NCI-H69 (cell line): ENCODE data around the gene DCTPP1.
A peak's percentile ranks its signal among the peaks of the same experiment; 100 is the strongest.

Experiments
- DNase-seq: peaks from one replicate; lab custom pipeline; 2025; lab: John Stamatoyannopoulos, UW

The DCTPP1 gene

DNA sequence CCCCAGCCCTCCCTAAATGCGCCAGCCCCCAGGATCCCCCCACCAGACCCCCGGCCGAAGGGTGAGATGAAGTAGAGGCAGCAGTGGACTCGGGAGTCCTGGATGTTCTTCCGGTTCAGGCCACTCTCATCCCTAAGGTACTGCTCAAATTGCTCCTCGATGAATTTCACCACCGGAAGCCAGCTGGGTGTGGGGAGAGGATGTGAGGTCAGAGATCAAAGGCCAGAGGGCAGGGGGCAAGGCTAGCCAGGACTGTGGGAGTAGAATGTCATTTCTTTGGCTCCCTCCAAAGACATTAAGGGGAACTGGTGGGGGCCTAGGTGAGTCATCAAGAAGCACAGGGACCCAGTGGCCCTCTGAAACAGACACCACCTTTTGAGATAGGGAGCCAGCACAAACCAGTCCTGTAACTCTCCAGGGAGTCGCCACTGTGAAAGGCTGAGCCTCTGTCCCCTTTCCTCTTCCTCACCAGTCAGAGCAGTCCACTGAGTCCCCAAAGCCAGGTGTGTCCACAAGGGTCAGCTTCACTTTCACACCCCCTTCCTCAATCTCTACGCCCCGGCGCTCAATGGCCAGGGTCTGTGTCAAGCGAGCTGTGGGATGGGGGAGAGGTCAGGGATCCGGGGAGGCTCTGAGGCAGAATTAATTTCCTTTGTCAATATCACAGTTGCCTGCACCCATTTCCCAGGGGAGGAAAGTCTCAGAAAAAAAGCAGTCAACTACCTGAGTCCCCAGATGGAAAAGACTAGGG lies 48.4 kb downstream of the DCTPP1 start:
- peak; percentile 37 for DNase-seq

GRCh38 chr16:30380803-30381208 lies 49.0 kb downstream of the DCTPP1 start:
- no peak for DNase-seq

DNA sequence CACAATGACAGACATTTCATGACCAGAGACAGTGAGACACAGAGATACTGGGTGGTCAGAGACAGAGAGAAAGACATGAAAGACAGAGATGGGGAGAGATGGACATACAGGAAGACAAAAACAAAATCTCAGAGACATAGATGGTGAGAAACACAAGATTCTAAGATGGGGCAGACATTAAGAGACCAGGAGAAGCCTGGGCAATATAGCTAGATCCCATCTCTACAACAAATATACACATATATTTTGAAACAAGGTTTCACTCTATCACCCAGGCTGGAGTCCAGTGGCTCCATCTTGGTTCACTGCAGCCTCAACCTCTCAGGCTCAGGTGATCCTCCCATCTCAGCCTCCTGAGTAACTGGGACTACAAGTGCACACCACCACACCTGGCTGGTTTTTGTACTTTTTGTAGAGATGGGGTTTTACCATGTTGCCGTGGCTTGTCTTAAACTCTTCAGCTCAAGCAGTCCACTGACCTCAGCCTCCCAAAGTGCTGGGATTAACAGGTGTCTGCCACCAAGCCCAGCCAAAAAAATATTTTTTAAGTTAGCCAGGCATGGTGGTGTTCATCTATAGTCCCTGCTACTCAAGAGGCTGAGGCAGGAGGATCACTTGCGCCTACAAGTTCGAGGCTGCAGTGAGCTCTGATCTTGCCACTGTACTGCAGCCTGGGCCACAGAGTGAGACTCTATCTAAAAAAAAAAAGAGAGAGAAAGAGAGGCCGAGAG lies 49.6 kb downstream of the DCTPP1 start:
- no peak for DNase-seq

DNA sequence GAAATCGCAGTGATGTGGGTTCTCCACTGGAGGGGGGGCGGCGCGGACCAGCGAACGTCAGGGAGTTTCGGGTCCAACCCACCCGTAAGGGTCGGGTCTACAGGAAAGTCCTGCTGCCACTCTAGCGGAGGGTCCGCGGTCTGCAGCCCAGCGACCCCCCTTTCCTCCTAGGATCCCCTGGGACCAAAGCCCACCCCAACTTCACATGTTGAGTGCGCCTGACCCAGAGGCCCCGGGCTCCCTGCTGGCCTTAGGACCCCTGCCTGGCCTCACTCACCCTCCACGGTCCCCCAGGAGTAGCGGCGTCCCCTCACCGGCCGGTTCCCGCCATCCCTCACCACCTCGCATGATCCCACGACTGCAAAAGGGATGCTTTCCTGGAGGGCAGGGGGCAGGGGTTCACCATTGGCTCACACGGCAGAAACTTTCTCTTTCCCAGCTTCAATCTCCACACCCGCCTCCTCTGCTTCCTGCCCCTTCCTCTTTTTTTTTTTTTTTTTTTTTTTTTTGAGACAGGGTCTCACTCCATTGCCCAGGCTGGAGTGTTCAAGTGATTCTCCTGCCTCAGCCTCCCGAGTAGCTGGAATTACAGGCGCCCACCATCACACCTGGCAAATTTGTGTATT lies 50.6 kb downstream of the DCTPP1 start:
- no peak for DNase-seq

DNA sequence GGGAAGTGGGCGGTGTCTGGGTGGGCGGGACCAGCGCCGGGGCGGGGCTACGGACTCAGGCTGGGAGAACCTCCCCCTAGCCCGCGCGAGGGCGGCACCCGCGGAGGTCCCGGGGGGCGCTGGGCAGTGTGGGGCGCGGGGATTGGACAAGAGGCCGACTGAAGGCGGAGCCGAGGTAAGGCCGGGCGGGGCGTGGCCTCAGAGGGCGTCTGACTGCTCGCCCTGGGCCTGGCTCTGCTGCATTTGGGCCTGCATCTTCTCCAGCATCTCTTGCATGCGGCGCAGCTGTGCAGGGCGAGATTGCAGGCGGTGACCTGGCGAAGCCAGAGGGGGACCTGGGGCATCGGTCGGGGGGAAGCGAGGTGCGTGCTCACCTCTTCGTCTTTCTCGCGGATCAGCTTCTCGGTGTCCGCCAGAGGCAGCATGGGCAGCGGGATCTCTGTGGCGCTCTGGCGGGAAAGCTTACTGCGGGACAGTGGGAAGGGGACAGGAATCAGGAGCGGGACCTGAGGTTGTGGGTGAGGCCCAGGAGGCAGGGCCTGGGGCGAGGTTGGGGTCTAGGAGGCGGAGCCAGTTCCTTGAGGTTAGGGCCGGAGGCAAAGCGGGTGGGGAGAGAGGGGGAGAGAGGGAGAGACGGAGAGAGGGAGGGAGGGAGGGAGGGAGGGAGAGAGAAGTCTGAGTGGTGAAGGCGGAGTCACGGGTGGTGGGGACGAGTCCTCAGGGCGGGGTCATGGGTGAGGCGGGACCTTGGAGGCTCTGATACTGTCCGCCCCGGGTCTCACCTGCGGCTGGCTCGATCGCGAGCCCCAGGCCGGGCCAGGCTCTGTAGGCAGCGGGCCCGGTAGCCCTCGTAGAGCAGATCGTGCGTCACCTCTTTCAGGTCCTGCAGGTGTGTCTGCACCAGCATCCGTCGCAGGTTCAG lies 51.3 kb downstream of the DCTPP1 start:
- peak; percentile 99 for DNase-seq

- DNase-seq: peak; percentile 95
Measured at GRCh38 chr16:30377812-30378235, 52.0 kb downstream of the DCTPP1 start.

- no peak for DNase-seq
Measured at GRCh38 chr16:30377050-30377811, 52.6 kb downstream of the DCTPP1 start.

GRCh38 chr16:30376461-30376902 lies 53.3 kb downstream of the DCTPP1 start:
- DNase-seq: no peak

DNA sequence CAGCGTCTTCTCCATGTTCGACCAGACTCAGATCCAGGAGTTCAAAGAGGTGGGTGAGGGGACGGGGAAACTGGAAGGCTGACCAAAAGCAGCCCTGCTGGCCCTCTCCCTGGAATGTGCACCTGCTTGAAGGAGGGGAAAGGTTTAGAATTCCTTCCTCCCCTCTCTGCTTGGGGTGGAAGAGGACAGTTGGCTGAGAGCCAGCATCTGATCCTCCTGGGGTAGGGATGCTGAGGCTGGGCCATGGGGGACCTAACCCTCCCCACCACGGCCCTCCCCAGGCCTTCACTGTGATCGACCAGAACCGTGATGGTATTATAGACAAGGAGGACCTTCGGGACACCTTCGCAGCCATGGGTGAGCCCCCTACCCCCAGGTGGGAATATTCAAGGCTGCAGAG lies 54.0 kb downstream of the DCTPP1 start:
- no peak for DNase-seq

DNA sequence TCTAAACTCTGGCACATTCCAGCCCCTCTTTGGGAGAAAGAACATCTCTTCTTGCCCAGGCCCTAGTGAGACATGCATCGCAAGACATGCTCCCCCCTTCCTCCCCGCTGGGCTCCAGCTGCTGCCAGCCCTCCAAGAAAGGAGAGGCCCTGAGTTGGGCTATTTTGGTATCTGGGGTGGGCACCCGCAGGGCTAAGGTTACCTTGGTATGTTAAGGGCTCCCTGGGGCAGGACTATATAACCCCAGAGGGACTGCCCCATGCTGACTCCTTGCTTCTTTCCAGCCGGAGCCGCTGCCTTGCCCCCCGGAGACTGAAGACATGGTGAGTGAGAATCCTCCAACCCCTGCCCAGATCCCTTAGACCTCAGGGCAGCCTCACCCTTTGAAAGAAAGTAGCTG lies 55.3 kb downstream of the DCTPP1 start, which contains the start of gene MYL11:
Gene MYL11 (plus strand): TSS at position 265 of the 400 bp plus-strand sequence. CDS start 56 bp downstream, at position 321.
- no peak for DNase-seq
